ENCODE results near the gene ECE1.
"Not testable (repeated sequence)": the region's sequence is repeated elsewhere in the genome, so short reads cannot be mapped to it uniquely, and the experiment has no call there.

ECE1 gene

DNA sequence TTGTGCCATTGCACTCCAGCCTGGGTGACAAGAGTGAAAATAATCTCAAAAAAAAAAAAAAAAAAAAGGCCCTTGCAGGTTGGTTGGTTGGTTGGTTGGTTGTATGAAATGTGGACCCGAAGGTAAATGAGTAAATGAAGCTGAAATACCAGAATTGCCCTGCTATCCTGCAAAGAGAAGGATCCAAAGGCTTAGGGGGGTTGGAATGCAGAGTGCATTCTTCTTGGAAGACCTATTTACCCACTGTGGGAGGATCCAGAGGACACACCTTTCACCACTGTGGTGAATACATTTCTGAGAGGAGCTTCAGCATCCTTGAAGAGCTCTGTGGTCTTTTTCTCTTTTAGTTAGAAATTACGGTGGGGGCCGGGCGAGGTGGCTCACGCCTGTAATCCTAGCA, 84.8 kb downstream of the ECE1 start:
- H3K4me3 ChIP-seq (replicated peaks; ENCODE audit: low read depth, low read length), result no peak overlapping the region
- TF ChIP-seq, protein P1, sequence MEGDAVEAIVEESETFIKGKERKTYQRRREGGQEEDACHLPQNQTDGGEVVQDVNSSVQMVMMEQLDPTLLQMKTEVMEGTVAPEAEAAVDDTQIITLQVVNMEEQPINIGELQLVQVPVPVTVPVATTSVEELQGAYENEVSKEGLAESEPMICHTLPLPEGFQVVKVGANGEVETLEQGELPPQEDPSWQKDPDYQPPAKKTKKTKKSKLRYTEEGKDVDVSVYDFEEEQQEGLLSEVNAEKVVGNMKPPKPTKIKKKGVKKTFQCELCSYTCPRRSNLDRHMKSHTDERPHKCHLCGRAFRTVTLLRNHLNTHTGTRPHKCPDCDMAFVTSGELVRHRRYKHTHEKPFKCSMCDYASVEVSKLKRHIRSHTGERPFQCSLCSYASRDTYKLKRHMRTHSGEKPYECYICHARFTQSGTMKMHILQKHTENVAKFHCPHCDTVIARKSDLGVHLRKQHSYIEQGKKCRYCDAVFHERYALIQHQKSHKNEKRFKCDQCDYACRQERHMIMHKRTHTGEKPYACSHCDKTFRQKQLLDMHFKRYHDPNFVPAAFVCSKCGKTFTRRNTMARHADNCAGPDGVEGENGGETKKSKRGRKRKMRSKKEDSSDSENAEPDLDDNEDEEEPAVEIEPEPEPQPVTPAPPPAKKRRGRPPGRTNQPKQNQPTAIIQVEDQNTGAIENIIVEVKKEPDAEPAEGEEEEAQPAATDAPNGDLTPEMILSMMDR (IDR thresholded peaks at IDR 0.05; ENCODE audit: low read depth, low read length, missing control alignments), result no peak
- no peak for DNase-seq (ENCODE audit: extremely low read depth, low read depth)

DNA sequence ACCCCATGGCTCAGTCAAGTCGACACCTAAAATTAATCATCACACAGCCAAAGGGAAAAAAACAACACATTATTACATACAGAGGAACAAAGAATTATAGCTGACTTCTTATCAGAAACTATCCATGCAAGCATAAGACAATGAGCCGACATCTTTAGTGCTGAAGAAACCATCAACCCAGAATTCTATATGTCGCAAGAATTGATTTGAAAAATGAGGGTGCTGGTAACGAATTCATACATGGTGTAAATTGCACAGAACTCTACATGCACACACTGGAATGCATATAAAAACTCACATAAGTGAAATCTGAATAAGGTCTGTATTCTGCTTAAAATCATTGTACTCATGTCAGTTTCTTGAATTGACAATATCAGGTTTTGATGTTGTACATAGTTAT, 88.6 kb downstream of the ECE1 start:
- H3K4me3 ChIP-seq (replicated peaks; ENCODE audit: low read depth, low read length), result no peak overlapping the region
- TF ChIP-seq, protein P1 (IDR thresholded peaks at IDR 0.05; ENCODE audit: low read depth, low read length, missing control alignments), result no peak
- no peak for DNase-seq (ENCODE audit: extremely low read depth, low read depth)

DNA sequence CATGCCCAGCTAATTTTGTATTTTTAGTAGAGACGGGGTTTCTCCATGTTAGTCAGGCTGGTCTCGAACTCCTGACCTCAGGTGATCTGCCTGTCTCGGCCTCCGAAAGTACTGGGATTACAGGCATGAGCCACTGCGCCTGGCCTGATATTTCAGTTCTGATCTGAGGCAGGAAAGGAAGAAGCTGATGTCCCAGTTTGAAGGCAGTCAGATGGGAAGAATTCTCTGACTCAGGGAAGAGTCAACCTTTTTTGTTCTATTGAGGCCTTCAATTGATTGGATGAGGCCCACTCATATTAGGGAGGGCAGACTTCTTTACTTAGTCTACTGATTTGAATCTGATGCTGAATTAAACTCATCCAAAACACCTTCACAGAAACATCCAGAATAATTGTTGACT, 89.0 kb downstream of the ECE1 start:
- DNase-seq (ENCODE audit: extremely low read depth, low read depth); H3K4me3 ChIP-seq (replicated peaks; ENCODE audit: low read depth, low read length): not testable (repeated sequence)

DNA sequence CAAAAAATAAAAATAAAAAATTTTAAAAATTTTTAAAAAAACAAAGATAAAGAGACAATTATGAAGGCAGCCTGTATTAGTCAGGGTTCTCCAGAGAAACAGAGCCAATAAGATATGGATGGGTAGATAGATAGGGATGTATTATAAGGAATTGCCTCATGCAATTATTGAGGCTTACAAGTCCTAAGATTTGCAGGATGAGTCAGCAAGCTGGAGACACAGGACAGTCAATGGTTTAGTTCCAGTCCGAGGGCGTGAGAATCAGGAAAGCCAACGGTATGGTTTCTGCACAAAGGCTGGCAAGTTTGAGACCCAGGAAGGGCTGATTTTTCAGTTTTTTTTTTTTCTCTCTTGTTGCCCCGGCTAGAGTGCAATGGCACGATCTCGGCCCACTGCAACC, 89.5 kb downstream of the ECE1 start:
- TF ChIP-seq, protein P1 (IDR thresholded peaks at IDR 0.05; ENCODE audit: low read depth, low read length, missing control alignments), result no peak
- no peak for DNase-seq (ENCODE audit: extremely low read depth, low read depth)
- no peak overlapping the region for H3K4me3 ChIP-seq (replicated peaks; ENCODE audit: low read depth, low read length)

DNA sequence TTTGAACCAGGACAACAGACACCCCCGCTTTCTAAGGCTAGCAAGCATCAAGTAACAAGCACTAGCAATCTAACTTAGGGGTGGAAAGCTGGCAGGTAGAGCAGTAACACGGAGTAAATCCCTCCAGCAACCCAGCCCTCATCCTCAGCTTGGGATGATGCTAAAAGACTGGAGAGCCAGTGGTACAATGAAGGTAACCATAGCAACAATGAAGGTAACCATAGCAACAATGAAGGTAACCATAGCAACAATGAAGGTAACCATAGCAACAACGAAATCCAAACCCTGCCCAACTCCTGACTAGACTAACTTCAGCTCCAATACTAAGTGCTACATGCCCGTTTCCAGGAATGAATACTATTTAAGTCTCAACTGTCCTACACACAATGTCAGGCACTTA, 91.3 kb downstream of the ECE1 start:
- TF ChIP-seq, protein P1 (IDR thresholded peaks at IDR 0.05; ENCODE audit: low read depth, low read length, missing control alignments), result no peak
- no peak overlapping the region for H3K4me3 ChIP-seq (replicated peaks; ENCODE audit: low read depth, low read length)
- DNase-seq (ENCODE audit: extremely low read depth, low read depth), result no peak

DNA sequence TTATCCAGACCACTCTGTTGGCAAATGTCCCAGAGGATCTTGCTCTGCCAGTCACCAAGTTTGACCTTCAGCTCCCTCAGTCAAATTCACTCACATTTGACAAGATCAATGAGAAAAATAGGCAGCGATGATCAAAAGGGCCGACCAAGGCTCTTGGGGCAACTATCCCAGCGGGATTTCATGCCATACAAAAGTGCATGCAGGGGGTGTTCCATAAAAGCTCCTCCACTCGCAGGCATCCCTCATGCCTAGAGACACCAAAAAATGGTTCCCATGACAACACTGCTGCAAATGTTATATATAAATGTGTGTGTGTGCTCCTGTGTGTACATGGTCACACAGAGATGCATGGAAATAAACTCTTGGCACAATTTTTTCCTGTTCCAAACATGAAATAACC, 97.4 kb downstream of the ECE1 start:
- DNase-seq (ENCODE audit: extremely low read depth, low read depth), result no peak
- TF ChIP-seq, protein P1 (IDR thresholded peaks at IDR 0.05; ENCODE audit: low read depth, low read length, missing control alignments), result no peak
- H3K4me3 ChIP-seq (replicated peaks; ENCODE audit: low read depth, low read length), result no peak overlapping the region

DNA sequence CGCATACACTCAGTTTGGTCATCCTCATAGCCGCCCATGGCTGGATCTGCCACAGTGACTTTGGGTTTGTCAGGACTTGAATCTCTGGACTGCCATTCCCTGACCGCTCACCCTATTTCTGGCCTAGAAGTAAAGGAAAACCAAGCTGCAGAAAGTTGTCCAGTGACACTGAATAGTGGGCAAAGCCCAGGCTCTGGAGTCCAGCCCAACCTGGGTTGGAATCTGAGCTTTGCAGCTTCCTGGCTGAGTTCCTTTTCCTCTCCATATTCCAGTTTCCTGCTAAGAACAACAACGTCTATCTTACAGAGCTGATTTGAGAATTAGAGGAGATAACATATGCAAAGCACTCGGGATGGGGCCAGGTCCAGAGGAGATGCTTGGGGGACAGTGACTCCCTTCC, 98.0 kb downstream of the ECE1 start:
- no peak for DNase-seq (ENCODE audit: extremely low read depth, low read depth)
- no peak overlapping the region for H3K4me3 ChIP-seq (replicated peaks; ENCODE audit: low read depth, low read length)
- TF ChIP-seq, protein P1 (IDR thresholded peaks at IDR 0.05; ENCODE audit: low read depth, low read length, missing control alignments), result no peak

DNA sequence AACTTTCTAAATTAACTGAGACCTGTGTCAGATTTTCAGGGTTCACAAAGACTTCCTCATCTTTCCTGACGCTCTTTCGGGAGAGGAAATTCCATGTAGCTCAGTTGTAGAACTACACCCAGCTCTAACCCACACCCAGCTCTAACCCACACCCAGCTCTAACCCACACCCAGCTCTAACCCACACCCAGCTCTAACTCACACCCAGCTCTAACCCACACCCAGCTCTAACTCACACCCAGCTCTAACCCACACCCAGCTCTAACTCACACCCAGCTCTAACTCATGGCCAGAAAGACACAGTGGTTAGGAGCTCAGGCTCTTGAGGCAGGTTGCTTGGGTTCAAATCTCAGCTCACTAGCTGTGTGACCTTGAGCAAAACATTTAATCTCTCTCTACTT, 99.5 kb downstream of the ECE1 start:
- not testable (repeated sequence) for DNase-seq (ENCODE audit: extremely low read depth, low read depth); H3K4me3 ChIP-seq (replicated peaks; ENCODE audit: low read depth, low read length)

Measured in HFF-Myc (cell line).